CD1c-positive myeloid dendritic cell (primary cell): ENCODE data around the gene ARHGAP25.

Experiments
- DNase-seq: peaks from one replicate; pipeline ENCODE4 v3.0.0-alpha.2; 2016; ENCODE audit errors: extremely low spot score

Gene ARHGAP25

DNA sequence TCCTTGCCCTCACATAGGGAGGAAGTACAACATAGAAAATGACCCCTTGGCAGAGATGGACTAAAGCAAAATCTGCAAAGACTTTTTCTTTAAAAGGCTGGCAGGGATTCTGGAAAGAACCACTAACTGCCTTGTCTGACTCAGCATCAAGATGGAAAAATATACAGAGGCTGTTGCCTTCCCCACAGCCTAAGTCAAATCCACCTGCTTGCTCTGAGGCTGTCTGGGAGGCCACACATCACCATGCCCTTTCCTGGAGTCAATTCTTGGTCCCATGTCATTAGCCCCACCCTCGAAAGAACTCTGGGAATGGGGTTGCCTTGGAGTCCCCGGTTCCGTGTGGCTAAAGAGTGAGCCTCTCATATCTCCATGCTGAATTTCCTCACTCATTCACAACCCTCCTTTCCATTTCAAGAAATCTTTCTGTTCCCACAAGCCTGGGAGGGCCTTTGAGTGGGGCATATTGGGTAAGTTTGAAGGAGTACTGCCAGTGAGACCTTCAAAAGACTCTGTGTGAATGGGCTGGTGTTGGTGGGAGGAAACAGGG lies 97.1 kb downstream of the ARHGAP25 start:
- DNase-seq, result no peak

DNA sequence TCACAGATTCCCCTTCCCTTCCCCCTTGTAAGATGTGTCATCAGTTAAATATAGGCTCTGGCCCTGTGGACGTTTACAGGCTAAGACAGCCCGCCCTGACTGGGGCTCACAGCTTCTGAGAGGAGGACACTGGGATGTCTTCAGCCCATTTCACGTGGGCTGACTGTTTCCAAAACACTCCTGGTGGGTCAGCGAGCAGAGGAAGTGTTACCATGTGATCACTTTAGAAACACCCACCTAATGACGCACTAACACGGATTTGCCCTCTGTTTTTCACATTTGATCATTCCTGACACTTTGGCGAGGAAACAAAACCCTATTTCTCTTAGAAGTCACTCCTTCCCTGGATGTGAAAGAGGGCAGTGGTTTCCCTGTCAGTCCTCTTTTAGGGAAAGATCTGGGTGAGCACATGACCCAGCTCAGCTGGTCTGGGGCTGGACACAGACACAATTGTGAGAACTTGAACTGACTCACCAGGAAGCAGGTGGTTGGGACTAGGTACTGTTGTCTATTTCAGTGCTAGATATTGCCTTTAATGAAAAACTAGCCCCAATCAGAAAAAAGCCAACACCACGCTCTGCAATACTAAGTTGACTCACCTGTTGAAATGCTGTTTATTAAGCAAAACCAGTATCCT lies 97.7 kb downstream of the ARHGAP25 start:
- DNase-seq, result peak; percentile 97

DNA sequence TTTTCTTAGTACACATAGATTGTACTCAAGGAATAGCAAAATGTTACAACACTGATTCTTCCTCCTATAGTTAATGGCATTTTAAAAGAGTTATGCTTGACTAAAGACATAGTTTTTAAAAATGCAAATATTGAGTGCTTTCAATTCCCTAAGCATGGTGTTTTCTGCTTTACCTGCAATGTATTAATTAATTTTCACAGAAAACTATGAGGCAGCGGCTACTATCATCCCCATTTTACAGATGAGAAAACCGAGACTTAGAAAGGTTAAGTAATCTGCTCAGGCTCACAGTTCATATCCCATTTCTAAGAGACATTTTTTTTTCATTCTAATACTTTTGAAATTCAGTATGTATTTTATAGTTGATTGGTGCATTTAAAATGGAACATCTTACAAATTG lies 98.6 kb downstream of the ARHGAP25 start:
- DNase-seq, result no peak

DNA sequence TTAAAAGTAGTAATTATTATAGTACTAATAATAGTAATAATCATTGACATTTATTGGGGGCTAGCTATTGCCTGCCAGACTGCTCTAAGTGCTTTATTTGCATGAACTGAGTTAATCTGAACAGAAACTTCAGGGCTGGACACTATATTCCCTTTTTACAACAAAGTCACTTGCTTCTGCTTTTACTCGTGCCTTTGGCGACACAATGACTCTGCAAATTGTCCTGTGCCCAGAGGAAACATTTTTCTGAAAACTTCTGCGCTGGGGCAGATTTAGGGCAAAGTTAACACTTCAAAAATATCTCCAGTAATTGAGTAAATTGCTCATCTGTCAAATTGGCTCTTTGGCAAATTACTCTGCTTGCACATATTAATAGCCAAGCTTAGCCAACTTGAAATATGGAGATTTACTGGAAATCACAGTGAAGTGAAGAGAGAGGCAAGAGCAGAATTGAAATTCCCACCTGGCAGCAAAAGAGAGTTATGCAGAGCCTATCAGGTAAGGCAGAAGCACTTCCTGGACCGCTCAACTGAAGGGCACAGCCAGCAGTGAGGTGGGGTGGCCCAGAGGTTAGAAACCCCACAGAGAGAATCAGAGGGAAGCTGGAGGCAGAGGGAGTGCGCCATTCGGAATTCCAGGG lies 100.2 kb downstream of the ARHGAP25 start:
- DNase-seq, result peak; percentile 86

- peak; percentile 76 for DNase-seq
Observed at GRCh38 chr2:68835621-68836020, 101.0 kb downstream of the ARHGAP25 start.

GRCh38 chr2:68837164-68837860 lies 102.7 kb downstream of the ARHGAP25 start:
- peak; percentile 79 for DNase-seq

DNA sequence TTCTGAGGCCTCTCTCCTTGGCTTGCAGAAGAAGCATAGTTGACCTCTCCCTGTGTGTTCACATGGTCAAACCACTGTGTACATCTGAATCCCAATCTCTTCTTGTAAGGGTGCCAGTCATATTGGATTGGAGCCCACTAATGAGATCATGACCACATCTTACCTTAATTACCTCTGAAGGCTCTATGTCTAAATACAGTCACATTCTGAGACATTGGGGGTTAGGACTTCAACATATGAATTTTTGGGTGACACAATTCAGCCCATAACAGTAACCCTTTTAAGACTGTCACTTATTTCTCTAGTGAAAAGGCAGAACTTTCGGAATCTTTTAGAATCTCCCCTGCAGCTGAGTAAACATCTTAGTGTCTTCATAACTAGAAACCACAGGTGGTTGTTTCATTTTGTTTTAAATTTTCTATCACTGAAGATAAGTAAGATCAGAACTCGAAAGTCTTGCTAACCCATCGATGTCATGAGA lies 103.3 kb downstream of the ARHGAP25 start:
- DNase-seq, result no peak

DNA sequence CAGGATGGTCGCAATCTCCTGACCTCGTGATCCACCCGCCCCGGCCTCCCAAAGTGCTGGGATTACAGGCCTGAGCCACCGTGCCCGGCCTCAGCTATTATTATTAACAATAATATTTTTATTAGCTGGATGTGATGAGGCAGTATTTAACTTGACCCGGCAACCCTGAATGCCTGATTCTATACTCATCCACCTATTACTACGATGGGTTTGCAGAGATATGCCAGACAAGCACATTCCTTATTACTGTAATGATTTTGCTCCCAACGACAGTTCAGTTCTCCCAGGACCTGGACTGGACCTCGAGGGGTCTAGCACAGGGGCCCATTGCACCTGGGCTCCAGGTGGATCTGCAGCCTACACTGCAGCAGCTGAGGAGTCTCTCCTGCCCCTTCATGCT lies 104.0 kb downstream of the ARHGAP25 start:
- DNase-seq, result no peak

- DNase-seq, result peak; percentile 50
Observed at GRCh38 chr2:68839260-68839833, 104.7 kb downstream of the ARHGAP25 start.

GRCh38 chr2:68845043-68845442 lies 110.4 kb downstream of the ARHGAP25 start:
- DNase-seq, result no peak

DNA sequence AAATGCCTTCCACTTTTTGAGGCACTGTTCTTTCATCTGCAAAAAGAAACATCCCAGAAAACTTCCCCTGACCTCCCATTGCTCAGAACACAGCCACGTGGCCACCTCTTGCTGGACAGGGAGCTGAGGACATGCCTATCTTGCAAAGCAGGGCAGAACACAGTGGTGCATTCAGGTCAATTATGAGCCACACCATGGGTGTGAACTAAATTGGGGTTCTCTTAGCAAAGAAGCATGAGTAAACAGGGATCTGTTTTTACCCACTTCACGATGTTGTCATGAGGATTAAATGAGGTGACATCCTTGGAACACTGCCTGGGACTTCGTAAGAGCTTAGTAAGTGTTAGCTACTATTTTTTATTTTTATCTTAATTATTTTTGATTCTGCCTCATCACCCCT lies 111.5 kb downstream of the ARHGAP25 start:
- DNase-seq, result no peak

- no peak for DNase-seq
Observed at GRCh38 chr2:68847751-68848150, 113.1 kb downstream of the ARHGAP25 start.

GRCh38 chr2:68849579-68850030 lies 115.0 kb downstream of the ARHGAP25 start:
- DNase-seq, result no peak

GRCh38 chr2:68850524-68850923 lies 115.9 kb downstream of the ARHGAP25 start:
- DNase-seq, result no peak

GRCh38 chr2:68853035-68853434 lies 118.4 kb downstream of the ARHGAP25 start:
- no peak for DNase-seq

DNA sequence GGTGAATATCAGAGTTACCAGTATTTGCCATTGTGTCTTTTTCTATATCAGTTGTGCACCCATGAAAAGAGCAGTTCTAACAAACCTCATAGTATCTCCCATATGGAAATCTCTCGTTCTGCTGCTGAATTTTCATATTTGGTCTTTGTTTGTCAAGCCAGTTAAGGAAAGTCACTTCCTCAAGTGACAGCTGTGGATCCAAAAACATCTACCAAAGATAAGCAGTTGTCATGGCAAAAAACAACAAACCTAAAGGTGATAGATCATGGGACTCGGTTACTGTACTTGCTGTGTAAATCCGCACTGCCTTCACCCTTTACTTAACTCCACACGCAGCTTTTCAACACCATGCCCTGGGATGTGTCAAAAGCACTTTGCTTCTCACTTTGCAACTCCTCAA lies 119.3 kb downstream of the ARHGAP25 start:
- no peak for DNase-seq

DNA sequence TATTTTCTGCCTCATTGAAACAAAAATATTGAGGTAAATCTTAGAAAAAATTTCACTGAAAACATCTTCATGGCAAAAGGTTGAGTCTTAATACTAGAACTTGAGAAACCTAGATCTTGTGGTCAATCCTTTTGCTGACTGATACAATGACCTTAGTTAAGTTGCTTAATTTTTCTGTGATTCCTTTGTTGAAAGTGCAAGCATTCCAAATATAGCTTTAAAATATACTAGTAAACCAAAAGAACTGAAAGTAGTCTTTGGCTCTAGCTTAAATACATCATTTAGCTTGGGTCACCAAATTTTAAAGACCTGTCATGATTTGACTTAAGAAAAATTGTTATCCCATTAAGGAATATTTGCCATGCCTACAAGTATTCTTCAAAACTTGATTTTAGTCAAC lies 119.9 kb downstream of the ARHGAP25 start:
- DNase-seq, result no peak

DNA sequence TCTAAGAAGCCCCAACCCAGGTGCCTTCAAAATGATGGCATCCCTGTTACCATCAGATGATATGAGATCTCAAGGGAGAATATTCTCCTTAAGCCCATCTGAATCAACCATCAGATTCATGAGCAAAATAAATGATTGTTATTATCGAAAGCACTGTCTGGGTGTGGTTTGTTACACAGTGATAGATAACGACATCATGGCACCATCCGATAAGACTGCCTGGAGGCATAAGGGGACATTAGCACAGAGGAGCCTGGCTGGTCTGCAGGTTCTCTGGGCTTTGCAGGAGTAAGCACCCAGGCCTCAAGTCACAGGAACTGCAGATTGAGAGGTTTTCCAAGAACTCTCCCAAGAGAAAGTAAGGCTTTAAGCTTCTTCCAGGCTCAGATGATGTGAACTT lies 120.9 kb downstream of the ARHGAP25 start:
- DNase-seq, result no peak

DNA sequence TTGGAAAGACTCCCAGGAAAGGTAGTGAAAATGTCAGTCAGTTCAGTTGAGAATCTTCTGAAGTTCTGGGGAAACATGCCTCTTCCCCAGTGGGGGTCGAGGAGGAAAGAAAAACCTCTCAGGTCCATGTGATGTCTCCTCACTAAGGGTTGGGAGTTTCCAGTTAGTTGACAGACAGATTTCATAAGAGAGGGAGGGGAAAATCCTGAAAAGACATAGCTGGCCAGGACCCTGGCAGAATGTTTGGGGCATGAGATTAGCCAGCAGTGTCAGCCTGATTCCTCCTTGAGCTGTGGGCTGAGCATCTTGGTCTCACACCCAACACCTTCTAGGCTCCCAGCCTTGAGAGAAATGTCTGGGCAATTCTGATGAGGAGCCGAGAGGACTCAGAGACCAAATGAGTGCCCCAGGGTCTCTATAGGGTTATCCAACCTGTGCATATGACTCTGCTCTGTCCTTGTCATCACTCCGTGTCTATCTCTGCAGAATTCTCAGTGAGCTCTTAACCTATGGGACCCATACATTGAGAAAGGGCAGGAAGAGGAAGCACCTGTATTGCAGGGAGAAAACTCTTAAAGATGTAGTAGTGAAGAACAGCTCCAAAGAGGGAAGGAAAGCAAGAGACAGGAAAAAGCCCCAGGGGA lies 122.7 kb downstream of the ARHGAP25 start:
- peak; percentile 28 for DNase-seq

DNA sequence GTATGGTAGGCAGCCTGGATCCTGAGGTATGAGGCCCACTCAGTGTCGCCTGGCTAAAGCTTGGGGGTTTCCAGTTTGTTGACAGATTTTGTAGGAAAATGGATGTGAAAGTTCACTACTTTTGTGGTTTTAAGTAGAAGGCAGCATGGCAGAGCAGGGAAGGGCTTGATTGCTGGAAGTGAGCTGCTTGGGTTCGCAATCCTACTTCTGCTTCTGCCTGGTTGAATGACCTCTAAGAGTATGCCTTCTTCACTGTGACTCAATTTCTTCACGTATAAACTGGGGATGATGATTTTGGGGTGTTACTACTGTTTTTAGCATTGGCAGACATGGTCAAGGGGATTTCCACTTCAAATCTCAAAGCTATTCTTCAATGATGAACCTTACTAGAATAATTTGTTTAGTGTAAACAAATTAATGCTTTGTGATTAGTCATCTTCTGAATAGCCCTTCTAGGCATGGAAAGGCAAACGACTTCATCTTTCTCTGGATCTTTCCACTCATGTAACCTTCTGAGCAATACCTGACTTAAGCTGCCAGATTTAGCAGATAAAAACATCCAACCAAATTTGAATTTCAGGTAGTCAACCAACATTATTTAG lies 123.3 kb downstream of the ARHGAP25 start:
- DNase-seq, result peak; percentile 89

GRCh38 chr2:68860111-68860510 lies 125.5 kb downstream of the ARHGAP25 start:
- DNase-seq, result no peak
